HepG2 (cell line): ENCODE data around the gene PSKH1. TPM values are rescaled to one million over a fixed set of nuclear protein-coding genes. Genes with fewer than 3 reads are reported as not detected.

ENCODE experiments used
- AFF4 ChIP-seq: sonication (generic); formaldehyde crosslinking; IDR thresholded peaks from 2 replicates; pipeline ENCODE4 v1.4.0; 2020; ENCODE audit warnings: missing genetic modification reagents
- EZH2 ChIP-seq: conservative IDR thresholded peaks from 2 replicates; pipeline ENCODE4 v1.6.1; 2012; ENCODE audit warnings: mild to moderate bottlenecking, low read depth, low read length, moderate library complexity
- HMG20B ChIP-seq: conservative IDR thresholded peaks from 2 replicates; pipeline ENCODE4 v1.6.1; 2016; ENCODE audit warnings: missing genetic modification reagents, missing compliant biosample characterization
- HNF1A ChIP-seq, 2 experiments: sonication (generic) in 1 of 2; formaldehyde crosslinking in 1 of 2; IDR thresholded peaks; 2 replicates each; pipeline versions ENCODE4 v1.4.0 to v1.6.1; 2016 to 2020; ENCODE audit warnings: borderline replicate concordance in 1 of 2, low read depth in 1 of 2, mild to moderate bottlenecking in 1 of 2, missing genetic modification reagents in 1 of 2
- MAFK ChIP-seq, 2 experiments: IDR thresholded peaks in 1 of 2; conservative IDR thresholded peaks in 1 of 2; 2 replicates each; pipeline ENCODE4 v1.6.1; 2011; ENCODE audit warnings: improper control_type of control experiment in 2 of 2, low read length in 2 of 2
- PRMT3 ChIP-seq: sonication (generic); formaldehyde crosslinking; IDR thresholded peaks from 2 replicates; pipeline ENCODE4 v1.8.1; 2022; ENCODE audit warnings: low read depth, mild to moderate bottlenecking, moderate library complexity, missing genetic modification reagents, borderline replicate concordance
- SATB2 ChIP-seq: sonication (generic); formaldehyde crosslinking; IDR thresholded peaks from 2 replicates; pipeline ENCODE4 v1.5.0; 2020; ENCODE audit warnings: missing genetic modification reagents
- SNAPC4 ChIP-seq: sonication (generic); formaldehyde crosslinking; IDR thresholded peaks from 2 replicates; pipeline ENCODE4 v1.4.0; 2020; ENCODE audit warnings: mild to moderate bottlenecking, missing genetic modification reagents
- ZNF253 ChIP-seq: sonication (generic); formaldehyde crosslinking; IDR thresholded peaks from 2 replicates; pipeline ENCODE4 v1.8.0; 2022; ENCODE audit warnings: mild to moderate bottlenecking, missing genetic modification reagents, borderline replicate concordance
- ZNF280D ChIP-seq: sonication (generic); formaldehyde crosslinking; IDR thresholded peaks from 2 replicates; pipeline ENCODE4 v1.5.1; 2020; ENCODE audit warnings: mild to moderate bottlenecking, missing genetic modification reagents
- ZNF496 ChIP-seq: sonication (generic); formaldehyde crosslinking; IDR thresholded peaks from 2 replicates; pipeline ENCODE4 v1.8.1; 2023; ENCODE audit warnings: mild to moderate bottlenecking, moderate library complexity, missing genetic modification reagents; ENCODE audit not compliant: insufficient replicate concordance
- ZNF580 ChIP-seq: IDR thresholded peaks from 2 replicates; pipeline ENCODE4 v1.6.1; 2016; ENCODE audit warnings: low read depth, borderline replicate concordance
- polyA plus RNA-seq, 8 experiments: library from polyadenylated mRNA; depleted of rRNA in 3 of 8; stranded (reverse) in 7 of 8; unstranded in 1 of 8; fragments of >200 nt; fragmentation: Illumina TruSeq in 4 of 8; extraction: Trizol in 4 of 8; gene quantifications; 2 replicates each; pipeline versions ENCODE4 v1.2.1 to v1.2.3, GENCODE V29; 2011 to 2016; ENCODE audit warnings: low read depth in 4 of 8, missing spikeins in 1 of 8, mixed read lengths in 1 of 8; ENCODE audit not compliant: insufficient read depth in 1 of 8
- total RNA-seq, 5 experiments: library from RNA; depleted of rRNA; stranded (reverse); fragments of >200 nt; fragmentation: Illumina TruSeq; extraction: Trizol; gene quantifications; 2 replicates each; pipeline ENCODE4 v1.2.3, GENCODE V29; 2016; ENCODE audit warnings: low read depth in 1 of 5

PSKH1 gene
- total and polyA plus RNA-seq, 2 of the 13 experiments (the other 11 are each of a cell fraction or from before 2014, with no cell fraction given), result 8.4 to 19.1 TPM

GRCh38 chr16:67942200-67942509 is 49.1 kb downstream of the PSKH1 start (continued):
- no peak for TF ChIP-seq SNAPC4 (CRISPR knock-in tag)
- no peak for TF ChIP-seq EZH2
- no peak for TF ChIP-seq ZNF496 (CRISPR knock-in tag)
- TF ChIP-seq ZNF280D (CRISPR knock-in tag), result no peak
- no peak for TF ChIP-seq AFF4 (CRISPR knock-in tag)
- no peak for TF ChIP-seq ZNF580
- TF ChIP-seq HMG20B (CRISPR knock-in tag), result no peak
- TF ChIP-seq ZNF253 (CRISPR knock-in tag), result no peak
- TF ChIP-seq PRMT3 (CRISPR knock-in tag), result no peak
- TF ChIP-seq SATB2 (CRISPR knock-in tag), result no peak
- no peak for TF ChIP-seq HNF1A (IDR thresholded peaks at IDR 0.05; ENCODE audit: low read depth)
- no peak for TF ChIP-seq HNF1A (CRISPR knock-in tag; IDR thresholded peaks at IDR 0.05; ENCODE audit: borderline replicate concordance)
- TF ChIP-seq MAFK (conservative IDR thresholded peaks at IDR 0.05 in 1 of 2, IDR thresholded peaks at IDR 0.05 in 1 of 2; ENCODE audit: low read length in 2 of 2), result no peak
